Ecto neural progenitor cell (in vitro differentiated cells): ENCODE data around the gene TRPM2.
"Not testable (repeated sequence)": the region's sequence is repeated elsewhere in the genome, so short reads cannot be mapped to it uniquely, and the experiment has no call there.

ENCODE experiments used
- DNase-seq: peaks from one replicate; pipeline ENCODE4 v3.0.0-alpha.2; 2018; ENCODE audit warnings: low spot score

The TRPM2 gene

GRCh38 chr21:44354775-44355771 is 1.7 kb downstream of the TRPM2 start:
- no peak for DNase-seq

GRCh38 chr21:44356160-44356559 is 2.7 kb downstream of the TRPM2 start:
- no peak for DNase-seq

GRCh38 chr21:44356636-44357035 is 3.2 kb downstream of the TRPM2 start:
- DNase-seq, result no peak

GRCh38 chr21:44357064-44357837 is 3.8 kb downstream of the TRPM2 start:
- no peak for DNase-seq

- DNase-seq, result no peak
Observed at GRCh38 chr21:44359396-44359795, 6.0 kb downstream of the TRPM2 start.

GRCh38 chr21:44360159-44360558 is 6.7 kb downstream of the TRPM2 start:
- no peak for DNase-seq

GRCh38 chr21:44361903-44362302 is 8.5 kb downstream of the TRPM2 start:
- DNase-seq, result not testable (repeated sequence)

- DNase-seq, result no peak
Observed at GRCh38 chr21:44363278-44363677, 9.9 kb downstream of the TRPM2 start.

- DNase-seq, result peak; percentile 46
Observed at GRCh38 chr21:44364151-44365053, 11.0 kb downstream of the TRPM2 start.

GRCh38 chr21:44365251-44365966 is 12.0 kb downstream of the TRPM2 start:
- peak; percentile 42 for DNase-seq

- DNase-seq, result peak; percentile 39
Observed at GRCh38 chr21:44365967-44366585, 12.7 kb downstream of the TRPM2 start.

- no peak for DNase-seq
Observed at GRCh38 chr21:44366586-44367211, 13.3 kb downstream of the TRPM2 start.

GRCh38 chr21:44368711-44369446 is 15.5 kb downstream of the TRPM2 start:
- DNase-seq, result peak; percentile 53

GRCh38 chr21:44370027-44370735 is 16.8 kb downstream of the TRPM2 start:
- DNase-seq, result peak; percentile 70

GRCh38 chr21:44370786-44371410 is 17.5 kb downstream of the TRPM2 start:
- DNase-seq, result no peak

GRCh38 chr21:44371596-44371995 is 18.2 kb downstream of the TRPM2 start:
- DNase-seq, result no peak

GRCh38 chr21:44372616-44373015 is 19.2 kb downstream of the TRPM2 start:
- no peak for DNase-seq

- DNase-seq, result no peak
Observed at GRCh38 chr21:44374601-44375280, 21.3 kb downstream of the TRPM2 start.
